ENCODE measurements around the gene TRIM72.
"Not testable (repeated sequence)": the region's sequence is repeated elsewhere in the genome, so short reads cannot be mapped to it uniquely, and the experiment has no call there.

TRIM72 gene

GRCh38 chr16:31216422-31217135 lies 2.7 kb downstream of the TRIM72 start, which contains the start of gene PYDC1:
PYDC1 (minus strand) TSS chr16:31217135; CDS start chr16:31217028, 107 bp downstream.
- DNase-seq, result no peak

GRCh38 chr16:31217136-31217530 lies 3.2 kb downstream of the TRIM72 start:
- DNase-seq, result no peak

- DNase-seq, result no peak
Observed at GRCh38 chr16:31219154-31219741, 5.3 kb downstream of the TRIM72 start.

DNA sequence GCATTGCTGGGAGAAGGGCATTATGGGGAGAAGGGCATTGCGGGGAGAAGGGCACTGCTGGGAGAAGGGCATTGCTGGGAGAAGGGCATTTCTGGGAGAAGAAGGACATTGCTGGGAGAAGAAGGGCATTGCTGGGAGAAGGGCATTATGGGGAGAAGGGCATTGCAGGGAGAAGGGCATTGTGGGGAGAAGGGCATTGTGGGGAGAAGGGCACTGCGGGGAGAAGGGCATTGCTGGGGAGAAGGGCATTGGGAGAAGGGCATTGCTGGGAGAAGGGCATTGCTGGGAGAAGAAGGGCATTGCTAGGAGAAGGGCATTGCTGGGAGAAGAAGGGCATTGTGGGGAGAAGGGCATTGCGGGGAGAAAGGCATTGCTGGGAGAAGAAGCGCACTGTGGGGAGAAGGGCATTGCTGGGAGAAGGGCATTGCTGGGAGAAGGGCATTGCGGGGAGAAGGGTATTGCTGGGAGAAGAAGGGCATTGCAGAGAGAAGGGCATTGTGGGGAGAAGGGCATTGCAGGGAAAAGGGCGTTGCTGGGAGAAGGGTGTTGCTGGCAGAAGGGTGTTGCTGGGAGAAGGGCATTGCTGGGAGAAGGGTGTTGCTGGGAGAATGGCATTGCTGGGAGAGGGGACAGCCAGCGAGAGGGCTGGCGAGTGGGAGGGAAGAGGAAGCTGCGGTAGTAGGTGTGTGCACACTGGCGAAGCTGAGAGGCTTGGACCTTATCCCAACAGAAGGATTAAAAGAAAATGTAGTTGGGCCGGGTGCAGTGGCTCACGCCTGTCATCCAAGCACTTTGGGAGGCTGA lies 7.6 kb downstream of the TRIM72 start:
- DNase-seq, result no peak

DNA sequence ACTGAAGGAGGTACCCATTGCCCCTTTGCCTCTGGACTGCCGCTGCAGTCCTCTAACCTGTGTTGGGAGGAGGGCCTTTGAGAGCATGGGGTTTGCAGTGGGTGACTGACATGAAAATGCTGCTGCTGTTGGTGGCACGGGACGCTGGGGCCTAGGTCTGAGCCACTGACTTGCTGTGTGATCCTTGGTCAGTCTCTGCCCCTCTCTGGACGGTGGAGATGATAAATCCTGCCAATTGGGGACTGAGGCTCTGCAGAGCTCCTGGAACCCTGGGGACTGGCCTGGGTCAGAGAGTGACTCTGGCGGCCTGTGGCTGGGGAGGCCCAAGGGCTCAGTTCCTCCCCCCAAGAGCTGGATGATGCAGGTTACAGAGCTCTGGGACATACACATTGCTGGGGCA lies 9.1 kb downstream of the TRIM72 start:
- no peak for DNase-seq

GRCh38 chr16:31224092-31224955 lies 10.4 kb downstream of the TRIM72 start:
- DNase-seq, result no peak

GRCh38 chr16:31225193-31225592 lies 11.3 kb downstream of the TRIM72 start:
- no peak for DNase-seq

- DNase-seq, result no peak
Observed at GRCh38 chr16:31228206-31228605, 14.3 kb downstream of the TRIM72 start.

DNA sequence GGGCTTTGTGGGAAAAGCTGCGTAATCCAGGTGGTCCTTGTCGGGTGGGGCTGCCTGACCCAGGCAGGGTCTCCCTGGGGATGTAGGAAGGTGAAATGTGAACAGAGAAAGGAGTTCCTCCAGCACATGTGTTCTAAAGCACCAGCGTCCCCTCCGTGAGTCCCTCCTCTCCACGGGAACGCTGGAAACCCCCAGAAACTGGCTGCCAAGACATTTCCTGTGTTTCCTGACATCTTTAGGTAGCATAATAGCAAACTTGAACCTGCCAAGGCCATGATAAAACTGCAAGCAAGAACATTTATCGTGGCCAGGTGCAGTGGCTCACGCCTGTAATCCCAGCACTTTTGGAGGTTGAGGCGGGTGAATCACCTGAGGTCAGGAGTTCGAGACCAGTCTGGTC lies 15.6 kb downstream of the TRIM72 start:
- no peak for DNase-seq

DNA sequence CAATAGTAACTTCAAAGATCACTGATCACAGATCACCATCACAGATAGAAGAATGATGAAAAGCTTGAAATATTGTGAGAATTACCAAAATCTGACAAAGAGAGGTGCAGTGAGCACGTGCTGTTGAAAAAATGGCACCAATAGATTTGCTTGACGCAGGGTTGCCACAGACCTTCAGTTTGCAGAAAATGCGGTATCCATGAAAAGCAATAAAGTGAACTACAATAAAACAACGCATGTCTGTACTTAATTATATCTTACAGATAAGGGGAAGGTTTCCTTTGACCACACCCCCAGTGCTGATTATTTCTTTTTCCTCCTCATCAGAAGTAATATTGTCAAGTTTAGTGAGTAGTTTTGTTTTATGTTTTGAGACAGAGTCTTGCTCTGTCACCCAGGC lies 24.1 kb downstream of the TRIM72 start:
- no peak for DNase-seq

DNA sequence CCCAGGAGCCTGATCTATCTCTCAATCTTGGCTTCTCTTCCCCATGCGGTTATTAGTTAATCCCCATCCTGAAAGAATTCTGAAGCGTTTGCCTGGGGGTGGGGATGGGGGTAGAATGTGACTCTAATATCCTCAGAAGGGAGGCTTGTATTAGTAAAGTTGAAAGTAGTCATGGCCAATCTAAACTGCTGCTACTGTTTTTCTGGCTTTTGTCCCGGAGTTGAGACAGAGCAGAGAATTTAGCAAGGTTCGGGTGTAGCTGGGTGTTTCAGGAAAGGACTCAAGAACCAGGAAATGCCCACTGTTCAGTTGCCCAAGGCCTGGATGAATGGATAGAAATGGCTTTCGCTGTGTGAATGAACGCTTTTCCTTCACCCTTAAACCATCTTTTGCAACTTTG lies 28.3 kb downstream of the TRIM72 start:
- no peak for DNase-seq

- no peak for DNase-seq
Observed at GRCh38 chr16:31243734-31244670, 30.1 kb downstream of the TRIM72 start.

- DNase-seq, result not testable (repeated sequence)
Observed at GRCh38 chr16:31245598-31245997, 31.7 kb downstream of the TRIM72 start.

DNA sequence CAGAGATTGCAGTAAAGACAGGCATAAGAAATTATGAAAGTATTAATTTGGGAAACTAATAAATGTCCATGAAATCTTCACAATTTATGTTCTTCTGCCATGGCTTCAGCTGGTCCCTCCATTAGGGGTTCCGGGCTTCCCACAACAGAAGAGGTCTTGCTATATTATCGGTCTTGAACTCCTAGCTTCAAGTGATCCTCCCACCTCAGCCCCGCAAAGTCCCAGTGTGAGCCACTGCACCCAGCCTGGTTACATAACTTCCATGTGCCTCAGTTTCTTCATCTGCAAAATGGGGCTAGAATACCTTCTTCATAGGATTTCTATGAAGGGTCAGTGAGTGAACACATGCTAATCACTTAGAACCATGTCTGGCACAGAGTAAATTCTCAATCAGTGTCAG lies 32.4 kb downstream of the TRIM72 start:
- no peak for DNase-seq

DNA sequence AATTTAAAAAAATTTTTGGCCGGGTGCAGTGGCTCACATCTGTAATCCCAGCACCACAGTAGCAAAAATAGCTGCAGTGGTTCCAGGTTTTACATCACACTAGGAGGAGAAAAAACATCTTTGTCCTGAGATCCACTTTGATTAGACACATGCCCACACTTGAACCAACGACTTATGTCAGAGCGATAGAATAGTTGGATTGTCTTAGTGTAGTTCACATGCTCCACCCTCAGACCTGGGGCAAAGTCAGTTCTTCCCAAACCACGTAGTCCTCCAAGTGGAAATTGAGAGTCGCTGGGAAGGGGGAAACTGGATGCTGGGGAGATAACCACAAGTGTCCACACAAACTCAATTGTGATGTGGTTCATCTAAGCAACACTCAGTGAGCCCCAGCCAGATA lies 34.4 kb downstream of the TRIM72 start:
- no peak for DNase-seq

GRCh38 chr16:31250782-31251384 lies 37.0 kb downstream of the TRIM72 start:
- no peak for DNase-seq

DNA sequence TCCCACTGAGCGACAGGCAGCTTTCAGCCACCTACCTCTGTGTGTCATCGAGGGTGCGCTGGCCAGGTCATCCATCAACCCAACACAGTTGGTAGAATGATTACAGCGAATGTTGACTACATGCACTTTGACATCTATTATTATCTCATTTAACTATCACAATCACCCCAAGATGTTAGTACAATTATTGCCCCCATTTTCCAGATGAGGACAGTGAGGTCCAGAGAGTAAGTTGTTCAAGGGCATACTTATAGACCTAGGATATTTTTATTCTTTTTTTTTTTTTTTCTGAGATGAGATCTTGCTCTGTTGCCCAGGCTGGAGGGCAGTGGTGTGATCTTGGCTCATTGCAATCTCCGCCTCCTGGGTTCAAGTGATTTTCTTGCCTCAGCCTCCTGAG lies 37.5 kb downstream of the TRIM72 start:
- DNase-seq, result no peak

- no peak for DNase-seq
Observed at GRCh38 chr16:31253642-31254045, 39.7 kb downstream of the TRIM72 start.

- DNase-seq, result no peak
Observed at GRCh38 chr16:31256466-31256865, 42.5 kb downstream of the TRIM72 start.

DNA sequence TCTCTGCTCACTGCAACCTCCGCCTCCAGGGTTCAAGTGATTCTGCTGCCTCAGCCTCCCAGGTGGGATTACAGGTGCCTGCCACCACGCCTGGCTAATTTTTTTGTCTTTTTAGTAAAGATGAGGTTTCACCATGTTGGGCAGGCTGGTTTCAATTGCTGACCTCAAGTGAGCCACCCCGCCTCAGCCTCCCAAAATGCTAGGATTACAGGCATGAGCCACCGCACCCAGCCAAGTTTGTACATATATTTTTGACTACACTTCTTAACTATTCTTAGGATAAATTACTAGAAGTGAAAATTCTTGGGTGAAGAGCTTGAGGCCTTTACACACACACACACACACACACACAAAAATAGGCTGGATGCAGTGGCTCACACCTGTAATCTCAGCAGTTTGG lies 44.4 kb downstream of the TRIM72 start:
- DNase-seq, result no peak

Measured in effector CD8-positive, alpha-beta T cell (primary cell).